Fibroblast of skin of abdomen (primary cell): Measurements from ENCODE around the gene WDR33.

Source experiments
- DNase-seq: peaks from one replicate; pipeline ENCODE4 v3.0.0-alpha.2; 2013

The WDR33 gene

DNA sequence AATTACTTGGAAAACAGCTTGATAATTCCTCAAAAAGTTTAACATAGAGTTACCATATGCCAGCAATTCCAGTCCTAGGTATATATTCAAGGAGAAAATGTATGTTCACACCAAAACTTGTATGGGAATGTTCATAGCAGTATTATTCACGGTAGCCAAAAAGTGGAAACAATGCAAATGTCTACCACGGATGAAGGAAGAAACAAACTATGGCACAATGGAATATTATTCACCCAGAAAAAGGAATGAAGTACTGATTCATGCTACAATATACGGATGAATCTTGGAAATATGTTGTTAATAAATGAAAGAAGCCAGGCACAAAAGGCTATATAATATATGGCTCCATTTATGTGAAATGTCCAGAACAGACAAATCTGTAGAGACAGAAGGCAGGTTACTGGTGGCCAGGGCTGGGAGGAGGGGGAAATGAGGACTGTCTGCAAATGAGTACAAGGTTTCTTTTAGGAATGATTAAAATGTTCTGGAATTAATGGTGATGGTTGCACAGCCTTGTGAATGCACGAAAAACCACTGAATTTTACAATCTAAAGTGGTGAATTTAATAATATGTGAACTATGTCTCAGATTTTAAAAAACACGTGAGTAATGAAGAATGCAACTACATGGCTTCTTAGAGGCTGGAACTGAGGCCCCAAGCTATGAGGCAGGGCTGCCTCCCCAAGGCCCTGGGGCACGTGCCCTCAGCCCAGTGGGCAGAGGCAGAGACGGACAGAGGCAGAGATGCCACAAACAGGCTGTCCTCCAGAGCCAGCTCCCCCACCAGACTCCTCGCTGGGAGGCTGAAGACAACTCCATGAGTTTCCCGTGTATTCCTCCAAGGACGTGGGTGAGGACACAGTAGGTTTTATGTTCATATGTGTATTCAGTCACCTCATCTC is 140.7 kb downstream of the WDR33 start:
- no peak for DNase-seq

DNA sequence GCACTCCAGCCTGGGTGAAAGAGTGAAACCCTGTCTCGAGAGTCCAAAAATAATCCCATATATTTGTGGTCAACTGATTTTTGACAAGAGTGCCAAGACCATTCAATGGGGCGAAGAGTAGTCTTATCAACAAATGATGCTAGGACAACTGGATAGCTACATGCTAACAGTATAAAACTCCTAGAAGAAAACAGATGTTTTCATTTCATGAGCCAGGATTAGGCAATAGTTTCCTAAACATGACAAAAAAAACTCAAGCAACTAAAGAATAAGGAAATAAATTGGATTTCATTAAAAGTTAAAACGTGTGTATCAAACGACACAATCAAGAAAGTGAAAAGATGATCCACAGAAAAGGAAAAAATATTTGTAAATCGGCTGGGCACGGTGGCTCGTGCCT is 141.9 kb downstream of the WDR33 start:
- DNase-seq, result no peak

DNA sequence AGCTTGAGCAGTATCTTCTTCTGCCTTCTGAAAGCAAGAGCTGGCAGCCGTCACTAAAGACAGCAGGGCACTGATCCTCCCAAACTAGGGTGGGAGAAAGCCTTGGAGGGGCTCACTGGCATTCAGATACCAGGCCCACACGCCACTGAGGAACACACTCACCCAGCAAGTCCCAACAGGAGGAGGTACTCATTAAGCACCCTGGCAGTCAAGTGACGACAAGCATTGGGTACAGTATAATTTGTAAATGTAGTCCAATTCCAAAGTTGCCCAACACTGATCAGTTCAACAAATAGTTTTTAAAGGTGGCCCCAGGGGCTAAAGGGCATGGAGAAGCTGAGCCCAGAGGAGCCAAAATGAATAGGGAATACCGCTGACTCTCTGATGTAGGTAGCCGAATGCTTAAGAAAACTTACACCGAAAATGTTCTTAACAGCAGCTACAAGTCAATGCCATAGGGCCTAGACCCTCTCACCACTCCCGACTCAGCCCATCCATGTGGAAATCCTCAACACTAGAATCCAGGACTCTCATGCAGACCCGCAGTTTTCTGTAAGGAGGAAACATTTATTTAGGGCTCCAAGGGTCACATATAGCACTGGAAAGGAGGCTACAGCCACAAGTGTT is 145.6 kb downstream of the WDR33 start:
- no peak for DNase-seq

DNA sequence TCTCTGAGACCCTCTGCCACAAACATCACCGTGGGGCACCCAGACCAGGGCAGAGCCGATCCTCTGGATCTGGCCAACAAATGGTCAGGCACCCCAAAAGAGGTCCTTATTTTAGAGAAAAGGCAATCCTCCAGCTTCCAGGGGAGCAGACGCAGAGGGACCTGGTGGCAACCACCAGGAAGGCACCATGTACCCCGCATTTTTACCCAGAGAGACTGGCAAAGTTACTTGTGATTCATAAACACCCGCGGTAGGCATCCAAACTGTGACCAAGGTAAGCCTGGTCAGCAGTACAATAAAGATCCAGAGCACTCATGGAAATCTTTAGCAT is 146.1 kb downstream of the WDR33 start:
- no peak for DNase-seq

DNA sequence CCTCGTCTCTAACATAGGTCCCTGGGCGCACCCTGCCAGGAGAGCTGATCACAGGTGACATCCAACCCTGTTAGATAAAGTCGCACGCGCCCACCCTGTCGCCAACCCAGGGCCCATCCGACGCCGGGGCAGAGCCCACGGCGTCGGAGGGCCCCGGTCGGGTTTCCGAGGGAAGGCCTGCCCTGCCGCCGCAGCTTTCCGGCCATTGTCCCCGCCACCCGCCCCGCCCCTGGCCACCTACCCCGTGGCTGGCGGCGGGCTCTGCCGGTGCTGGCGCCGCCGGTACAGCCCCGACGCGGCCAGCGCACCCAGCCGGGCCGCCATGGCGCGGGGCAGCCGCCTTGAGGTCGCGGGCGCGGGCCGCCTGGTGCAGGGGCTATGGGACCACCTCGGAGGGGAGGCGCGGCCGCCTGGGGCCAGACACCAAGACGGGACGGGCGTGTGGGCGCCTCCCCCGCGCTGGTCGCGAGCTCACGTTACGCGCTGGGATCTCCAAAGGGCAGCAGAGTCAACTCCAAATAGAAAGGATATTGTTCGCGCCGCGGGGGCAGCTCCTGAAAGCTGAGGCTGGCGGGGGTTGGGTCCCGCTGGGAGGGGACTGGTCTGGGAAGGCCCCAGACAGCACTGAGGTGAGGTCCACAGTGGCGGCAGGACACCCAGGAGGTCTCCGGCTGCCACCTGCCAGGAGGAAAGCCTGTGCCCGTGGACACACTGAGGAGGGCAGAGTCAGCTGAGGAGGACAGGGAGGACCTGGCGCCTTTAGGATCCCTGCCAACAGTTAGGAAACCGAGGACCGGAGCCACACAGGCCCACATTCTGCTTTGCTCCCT is 146.7 kb downstream of the WDR33 start:
- DNase-seq, result no peak

DNA sequence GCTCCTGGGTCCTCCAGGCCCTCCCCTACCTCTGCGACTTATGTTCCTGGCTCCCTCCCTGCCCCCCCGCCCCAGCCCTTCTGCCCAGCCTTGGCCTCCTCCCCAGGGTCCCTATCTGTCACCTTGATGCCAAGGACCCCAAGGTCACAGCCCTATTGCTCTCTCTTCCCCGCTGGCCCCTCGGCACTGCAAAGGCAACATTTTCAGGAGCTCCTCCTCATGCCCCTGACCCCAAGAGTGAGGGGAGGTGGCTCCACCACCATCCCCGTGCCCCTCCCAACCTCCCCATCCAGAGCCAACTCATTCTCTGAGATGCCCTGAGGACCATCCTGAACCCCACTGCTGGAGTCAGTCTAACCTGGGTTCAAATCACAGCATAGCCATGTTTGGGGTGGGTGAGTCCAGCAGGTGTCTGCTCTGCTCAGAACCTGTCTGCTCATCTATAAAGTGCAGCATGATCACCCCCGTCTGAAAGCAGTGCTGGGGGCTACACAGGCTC is 147.4 kb downstream of the WDR33 start:
- no peak for DNase-seq

DNA sequence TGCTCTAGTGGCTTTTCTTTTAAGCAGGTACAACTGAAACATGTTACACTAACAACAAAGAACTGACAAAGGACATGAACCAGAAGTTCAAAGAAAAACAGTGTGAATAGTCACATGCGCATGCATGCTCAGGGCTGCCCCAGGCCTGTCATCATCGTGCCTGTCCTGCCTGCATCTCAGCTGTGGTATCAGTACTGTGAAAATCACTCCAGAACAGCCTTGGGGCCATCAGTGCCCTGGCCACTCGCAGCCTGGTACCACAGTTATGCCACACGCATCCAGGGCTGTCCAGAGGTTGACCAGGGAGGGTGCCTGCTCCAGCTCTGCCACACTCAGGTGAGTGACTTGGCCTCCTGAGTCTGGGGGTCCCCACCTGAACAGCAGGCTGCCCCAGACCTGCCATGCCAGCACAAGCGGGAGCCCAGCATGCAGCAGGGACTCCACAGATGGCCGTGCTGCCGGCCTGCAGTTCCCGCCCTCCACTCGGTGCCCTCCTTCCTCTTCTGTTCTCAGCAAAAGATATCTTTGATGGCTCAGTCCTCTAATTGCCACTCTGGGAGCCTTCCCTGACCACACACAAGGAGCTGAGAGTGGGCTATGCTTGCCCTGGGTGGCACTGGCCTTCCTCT is 147.9 kb downstream of the WDR33 start:
- DNase-seq, result no peak

DNA sequence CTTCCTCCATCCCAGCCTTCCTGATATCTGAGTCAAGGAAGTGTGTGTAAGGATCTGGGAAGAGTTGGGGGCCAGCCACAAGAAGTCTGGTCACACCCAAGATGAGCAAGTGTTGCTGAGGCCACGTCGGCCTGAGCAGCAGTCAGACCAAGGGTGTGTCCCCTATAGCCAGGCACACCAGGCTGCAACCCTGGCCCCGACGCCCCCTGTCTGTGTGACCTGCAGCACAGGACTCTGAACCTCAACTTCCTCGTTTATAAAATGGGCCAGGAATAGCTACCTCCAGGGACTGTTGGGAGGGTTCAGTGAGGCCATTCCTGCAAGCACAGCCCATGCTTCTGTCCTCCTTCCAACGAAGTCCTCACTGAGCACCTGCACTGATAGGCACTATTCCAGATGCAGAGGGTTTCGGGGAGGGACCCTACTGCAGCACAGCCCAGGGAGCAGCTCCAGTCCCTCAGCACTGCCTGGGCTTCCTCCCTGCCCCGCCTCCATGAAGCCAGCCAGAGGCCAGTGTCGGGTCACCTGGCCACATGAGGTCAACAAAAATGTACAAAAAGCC is 148.9 kb downstream of the WDR33 start:
- DNase-seq, result no peak

DNA sequence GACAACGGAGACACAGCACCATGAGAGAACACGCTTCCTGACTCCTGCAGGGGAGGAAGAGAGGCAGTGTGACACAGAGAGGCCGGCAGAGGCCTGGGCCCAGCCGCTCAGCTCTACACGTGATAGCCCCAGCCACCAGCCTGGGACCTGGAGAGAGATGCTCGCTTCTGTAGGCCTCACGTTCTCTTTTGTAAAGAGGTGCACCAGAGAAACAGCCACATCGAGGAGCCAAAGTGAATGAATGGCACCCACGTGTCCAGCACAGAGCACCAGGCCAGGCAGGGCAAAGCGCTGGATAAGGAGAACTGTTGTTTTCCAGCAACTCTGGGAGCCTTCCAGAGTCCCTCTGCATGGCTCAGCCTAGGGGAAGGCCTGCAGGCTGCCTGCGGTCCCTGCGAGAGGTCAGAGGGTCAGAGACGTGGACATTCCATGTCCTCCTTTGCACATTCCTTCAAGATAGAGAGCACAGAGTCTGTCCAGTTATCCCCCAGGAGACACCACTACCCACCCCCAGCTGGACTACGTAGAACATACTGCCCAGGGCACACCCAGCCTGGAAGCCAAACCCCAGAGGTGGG is 149.8 kb downstream of the WDR33 start:
- DNase-seq, result no peak

DNA sequence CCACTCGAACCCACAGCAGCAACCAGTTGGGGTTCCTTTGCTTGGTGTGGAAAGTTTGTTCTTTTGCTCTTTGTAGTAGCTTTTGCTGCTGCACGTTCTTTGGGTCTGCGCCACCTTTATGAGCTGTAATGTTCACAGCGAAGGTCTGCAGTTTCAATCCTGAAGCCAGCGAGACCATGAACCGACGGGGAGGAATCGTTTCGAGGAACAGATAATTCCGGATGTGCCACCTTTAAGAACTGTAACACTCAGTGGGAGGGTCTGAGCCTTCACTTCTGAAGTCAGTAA is 150.7 kb downstream of the WDR33 start:
- no peak for DNase-seq

DNA sequence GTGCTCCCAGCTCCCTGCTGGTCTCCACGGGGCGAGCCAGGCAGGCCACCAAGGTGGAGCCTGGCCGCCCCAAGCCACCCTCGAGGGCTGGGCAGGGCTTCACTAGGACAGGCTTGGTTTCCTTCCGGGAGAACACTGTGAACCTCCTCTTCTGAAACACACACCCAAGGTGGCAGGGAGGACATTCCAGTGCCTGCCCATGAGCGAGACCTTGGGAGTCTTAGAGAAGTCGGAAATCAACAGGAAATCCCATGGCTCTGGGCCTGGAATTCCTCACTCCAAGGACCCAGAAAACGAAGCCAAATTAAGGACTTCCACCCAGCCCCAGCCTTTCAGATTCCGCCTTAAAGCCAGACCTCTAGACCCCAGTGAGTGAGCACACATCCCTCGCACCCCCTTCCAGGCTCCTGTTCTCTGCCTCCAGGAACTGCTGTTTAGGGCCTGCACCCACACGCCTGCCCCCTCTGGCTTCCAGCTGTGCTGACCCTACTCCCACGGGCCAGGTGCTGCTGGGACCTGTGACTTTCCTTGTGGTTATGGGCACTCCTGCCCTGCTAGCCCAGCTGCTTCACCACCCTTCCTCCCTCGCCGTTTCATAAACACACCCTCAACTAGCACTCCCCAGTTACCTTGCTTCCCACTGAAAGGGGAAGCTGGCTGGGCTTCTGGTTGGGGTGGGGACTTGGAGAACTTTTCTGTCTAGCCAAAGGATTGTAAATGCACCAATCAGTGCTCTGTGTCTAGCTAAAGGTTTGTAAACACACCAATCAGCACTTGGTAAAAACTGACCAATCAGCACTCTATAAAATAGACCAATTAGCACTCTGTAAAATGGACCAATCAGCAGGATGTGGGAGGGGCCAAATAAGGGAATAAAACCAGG is 151.3 kb downstream of the WDR33 start:
- no peak for DNase-seq

DNA sequence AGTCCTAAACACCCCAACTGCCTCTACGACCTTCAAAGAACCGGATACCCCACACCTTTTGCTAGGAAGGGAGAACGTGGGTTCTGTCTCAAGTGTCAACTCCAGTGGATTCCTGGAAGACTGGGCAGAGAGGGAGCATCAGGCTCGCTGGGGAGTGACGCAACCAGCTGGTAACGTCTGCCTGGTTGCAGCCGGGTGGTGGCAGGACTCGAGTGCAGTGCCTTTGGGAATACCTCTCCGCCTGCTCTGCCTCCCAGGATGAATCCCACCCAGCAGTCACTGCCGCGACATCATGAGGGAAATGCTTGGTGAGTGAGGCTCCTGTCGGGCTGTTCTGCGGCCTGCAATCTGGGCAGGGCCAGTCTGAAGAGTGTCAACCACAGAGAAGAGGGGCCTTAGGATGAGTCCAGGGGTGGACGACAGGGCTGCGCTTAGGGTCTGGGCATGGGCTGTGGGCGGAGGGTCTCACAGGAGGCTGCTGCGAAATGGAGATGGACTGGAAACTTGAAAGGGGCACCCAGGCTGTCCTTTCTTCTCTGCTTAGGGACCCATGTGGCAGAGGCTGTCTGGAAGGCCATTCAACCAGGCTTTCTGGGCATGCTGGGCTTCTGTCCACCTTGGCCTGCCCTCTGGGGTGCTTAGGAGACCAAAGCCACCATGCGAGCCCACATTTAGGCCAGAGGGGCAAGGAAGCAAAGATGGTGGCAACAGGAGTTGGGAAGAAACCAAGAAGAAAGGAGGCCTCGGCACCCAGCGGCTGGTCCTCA is 152.1 kb downstream of the WDR33 start:
- DNase-seq, result no peak

DNA sequence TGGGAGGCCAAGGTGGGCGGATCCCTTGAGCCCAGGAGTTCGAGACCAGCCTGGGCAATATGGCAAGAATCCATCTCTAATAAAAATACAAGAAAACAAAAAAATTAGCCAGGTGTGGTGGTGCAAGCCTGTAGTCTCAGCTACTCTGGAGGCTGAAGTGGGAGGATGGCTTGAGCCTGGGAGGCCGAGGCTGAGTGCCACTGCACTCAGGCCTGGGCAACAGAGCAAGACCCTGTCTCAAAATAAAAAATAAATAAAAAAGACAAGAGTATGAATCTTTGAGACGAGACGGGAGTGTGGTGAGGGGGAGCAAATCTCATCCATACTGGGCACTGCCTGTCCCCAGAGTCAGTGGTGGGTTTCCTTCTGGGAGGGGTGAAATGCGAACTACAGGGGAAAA is 152.8 kb downstream of the WDR33 start:
- no peak for DNase-seq

DNA sequence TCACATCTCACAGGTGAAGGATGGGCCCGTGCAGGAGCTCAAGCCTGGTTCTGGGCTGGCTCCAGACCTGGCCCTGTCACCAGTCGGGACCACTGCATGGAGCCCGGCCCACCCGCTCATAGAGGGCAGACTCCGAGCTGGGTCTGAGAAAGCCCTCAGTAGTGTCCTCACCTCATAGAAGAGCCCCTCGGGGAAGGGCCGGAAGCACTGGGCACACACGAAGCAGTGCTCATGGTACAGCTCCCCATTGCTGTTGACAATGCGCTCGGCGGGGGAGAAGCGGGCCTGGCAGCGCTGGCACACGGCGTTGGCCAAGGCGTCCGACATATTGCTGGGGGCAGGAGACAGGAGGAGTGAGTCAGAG is 153.8 kb downstream of the WDR33 start:
- DNase-seq, result no peak

DNA sequence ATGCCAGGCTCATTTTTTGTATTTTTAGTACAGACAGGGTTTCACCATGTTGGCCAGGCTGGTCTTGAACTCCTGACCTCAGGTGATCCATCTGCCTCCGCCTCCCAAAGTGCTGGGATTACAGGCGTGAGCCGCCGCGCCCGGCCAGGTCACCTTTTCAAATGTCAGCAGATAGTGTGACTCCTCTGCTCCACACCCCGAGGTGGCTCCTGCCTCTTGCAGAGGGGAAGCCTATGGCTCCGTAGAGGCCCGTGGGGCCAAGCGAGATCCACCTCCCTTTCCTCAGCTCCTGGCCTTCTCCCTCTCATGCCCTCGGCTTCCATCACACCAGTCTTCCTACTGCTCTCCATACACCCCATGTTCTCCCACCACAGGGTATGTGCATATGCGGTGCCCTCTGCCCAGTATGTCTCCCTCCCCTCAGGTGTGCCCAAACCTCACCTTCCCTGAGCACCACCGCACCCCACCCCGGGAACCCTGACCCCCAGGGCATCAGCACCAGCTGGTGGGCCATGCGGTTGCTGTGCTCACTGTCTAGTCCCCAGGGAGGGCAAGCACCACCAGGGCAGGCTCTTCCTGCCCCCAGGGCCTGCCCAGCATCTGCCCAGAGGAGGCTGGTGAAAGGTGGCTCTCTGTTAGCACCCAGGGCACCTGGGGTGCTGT is 154.3 kb downstream of the WDR33 start:
- DNase-seq, result no peak

DNA sequence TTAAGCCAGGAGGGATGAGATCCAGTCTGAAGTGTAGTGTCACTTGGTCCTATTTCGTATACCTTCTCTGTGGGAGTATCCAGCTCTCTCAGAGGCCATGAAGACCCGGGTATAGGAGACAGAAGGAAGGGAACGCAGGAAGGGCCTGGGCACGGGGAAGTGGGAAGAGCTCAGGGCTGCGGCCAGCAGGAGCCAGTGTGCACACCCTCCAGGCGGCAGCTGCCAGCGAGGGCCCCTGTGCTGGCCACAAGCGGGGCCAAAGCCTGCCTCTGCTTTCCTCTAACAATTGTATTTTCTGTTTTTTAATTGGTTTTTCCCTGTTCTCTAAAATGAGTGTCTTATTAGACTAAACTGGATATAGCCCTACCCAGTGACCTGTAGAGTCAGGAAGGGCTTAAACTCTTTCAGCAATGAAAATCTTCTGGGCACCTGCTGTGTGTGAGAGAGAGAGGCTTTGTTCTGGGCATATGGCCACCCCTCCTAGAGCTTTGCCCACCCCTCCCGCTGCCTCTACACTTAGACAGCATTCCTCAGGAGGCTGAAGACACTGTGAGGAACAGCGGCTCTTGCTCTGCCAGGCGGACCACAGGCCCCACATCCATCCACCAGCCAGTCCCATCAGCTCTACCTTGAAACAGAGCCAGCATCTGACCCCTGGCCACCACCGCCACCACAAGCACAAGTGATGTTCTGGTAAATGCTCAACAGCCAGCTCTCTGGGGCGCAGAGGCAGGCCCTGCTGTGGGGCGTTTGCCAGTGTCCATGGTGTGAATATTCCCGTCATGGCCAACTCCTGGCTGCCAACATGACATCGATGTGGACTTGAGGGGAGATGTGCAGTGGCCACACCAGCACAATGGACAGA is 155.5 kb downstream of the WDR33 start:
- DNase-seq, result no peak

DNA sequence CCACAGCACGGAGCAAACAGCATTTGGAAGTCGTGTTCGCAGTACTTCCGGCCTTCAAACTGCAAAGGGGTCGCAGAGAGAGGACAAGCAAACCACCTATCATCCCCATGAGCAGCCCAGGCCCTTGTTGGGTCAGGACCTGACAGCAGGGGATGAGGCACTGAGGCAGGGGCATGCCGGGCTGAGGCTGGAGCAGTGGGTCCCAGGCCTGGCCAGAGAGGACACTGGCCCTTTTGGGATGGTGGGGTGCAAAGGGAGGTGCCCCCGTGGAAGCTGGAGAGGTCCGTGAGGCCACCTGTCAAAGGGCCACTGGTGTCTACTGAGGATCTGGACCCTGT is 156.2 kb downstream of the WDR33 start:
- DNase-seq, result no peak

DNA sequence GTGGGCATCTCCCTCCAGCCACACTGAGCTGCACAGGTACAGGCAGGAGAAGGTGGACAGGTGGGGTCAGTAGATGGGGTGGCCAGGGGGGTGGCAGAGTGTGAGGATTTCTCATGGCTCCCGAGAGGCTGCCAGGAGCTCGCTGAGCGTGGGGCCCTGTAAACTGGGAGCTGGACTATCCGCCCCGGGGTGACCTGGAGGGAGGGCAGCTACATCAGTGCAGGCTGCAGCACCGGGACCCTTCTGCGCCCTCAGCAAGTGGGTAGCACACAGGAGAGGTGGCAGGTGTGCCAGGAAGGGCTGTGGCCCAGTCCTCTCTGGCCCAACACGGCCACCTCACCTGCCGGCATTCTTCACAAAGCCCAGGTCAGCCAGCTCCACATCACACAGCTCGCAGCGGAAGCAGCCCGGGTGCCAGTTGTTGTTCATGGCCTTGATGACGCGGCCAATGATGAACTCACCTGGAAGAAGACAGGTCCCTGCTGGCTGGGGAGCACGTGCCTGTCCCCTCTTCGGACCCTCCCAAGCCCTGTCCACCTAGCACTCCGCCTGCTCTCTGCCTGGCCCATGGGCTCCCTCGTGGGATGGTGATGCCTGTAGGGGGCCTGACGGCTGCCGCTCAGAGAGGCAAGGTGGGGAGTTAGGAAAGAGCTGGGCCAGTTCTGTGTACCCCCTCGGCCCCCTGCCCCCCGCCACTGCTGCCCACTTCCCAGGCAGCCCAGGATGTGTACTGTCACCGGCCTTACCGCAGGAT is 156.7 kb downstream of the WDR33 start:
- no peak for DNase-seq
